ENCODE measurements around the gene CATSPER4.

The CATSPER4 gene

DNA sequence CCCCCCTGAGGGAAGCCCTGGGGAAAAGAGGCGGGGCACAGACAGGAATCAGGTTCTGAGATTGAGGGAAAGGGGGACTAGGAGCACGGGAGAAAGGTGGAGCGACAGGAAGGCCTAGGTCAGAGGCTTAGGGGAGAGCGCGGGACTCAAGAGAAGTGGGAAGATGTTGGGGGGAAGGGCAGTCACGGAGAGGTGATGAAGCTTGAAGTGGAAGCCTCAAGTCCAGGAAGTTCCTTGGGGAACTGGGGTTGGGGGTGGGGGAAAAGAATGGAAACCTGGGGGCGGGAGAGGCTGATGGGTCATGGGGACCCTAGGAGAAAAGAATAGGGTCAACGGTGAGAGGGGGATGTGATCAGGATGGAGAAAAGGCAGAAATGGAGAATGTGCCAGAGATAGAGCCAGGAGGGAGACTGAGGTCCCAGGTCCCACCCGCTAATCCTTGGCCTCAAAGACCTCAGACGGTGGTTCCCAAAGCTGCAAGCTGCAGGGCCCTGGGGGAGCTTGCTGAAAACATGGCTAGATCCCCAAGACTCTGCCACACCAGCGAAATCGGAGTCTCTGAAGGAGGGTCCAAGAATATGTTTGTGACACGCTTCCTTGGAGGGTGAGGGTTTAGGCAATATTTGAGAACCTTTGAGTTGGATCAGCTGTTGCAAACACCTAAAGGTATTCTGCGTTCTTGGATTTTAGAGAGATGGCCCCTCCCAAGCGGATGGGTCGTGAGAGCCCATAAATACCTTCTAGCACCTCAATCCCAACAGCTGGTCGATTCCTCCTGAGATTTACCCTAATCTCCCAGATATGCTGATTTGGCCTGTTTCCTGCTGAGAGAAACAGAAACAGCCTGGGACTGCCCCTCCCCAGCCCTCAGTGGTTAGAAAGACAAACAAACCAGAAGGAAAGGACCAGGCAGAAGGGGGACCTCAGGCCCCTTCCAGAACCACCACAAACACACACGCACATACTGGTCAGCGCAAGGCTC, 25.2 kb upstream of the CATSPER4 start:
- no peak for DNase-seq

DNA sequence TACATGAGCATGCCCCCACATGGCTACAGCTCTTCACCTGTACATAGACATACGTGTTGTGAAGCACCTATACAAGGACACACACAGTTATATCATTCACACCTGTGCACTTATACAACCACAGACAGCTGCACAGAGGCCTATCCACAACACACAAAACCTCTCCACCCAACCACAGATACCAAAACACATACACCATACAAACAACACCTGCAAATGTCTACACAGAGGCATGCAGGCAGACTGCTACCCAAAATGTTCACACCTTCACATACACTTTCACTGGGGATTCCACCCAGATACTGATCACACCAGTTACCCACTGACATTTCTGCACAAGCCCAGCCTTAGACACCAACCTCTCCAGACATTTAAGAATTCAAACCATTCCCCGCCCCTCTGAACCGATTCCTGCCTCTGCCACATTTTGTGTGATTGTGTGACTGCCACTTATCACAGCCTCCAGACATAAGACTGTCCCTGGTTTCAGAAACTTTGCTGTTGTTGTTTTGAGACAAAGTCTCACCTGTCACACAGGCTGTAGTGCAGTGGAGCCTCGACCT, 23.6 kb upstream of the CATSPER4 start:
- DNase-seq = no peak

DNA sequence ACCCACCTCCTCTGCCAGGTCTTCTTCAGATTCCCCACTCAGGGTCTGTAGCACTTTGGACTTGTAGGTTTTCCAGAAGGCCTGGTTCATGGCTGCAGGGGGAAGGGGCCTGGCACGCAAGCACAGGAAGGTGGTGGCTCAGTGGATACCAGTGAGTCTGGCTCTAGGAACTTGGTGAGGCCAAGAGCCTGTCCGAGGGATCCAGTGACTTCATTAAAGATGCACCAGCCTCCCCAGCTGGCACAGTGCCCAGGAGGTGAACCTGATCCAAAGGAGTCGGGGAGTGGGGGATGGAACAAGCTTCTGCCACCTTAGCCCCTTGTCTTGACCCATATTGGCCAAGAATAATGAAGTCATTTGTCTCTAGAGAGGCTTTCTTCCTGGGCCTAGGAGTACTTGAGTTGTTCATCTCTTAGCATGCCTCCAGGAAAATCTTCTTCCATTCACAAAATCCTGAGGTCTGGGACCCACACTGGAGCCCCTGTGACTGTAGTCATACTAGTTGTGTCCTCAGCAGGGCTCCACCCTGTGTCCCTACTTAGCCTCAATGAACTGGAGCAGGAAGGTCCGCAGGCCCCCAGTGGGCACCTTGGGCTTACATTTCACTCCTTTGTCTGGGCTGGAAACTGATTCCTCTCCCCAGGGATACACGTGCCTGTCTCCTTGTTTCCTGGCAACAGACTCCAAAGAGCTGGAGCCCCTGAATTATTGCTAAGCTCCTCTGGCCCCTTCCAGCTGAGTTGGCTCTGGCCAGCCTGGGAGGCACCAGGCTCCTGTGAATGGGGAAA, 21.8 kb upstream of the CATSPER4 start, which contains the start of gene C1orf232:
C1orf232 (minus strand) TSS at position 554 of the 788 bp plus-strand sequence; CDS start at position 90, 464 bp downstream.
- no peak for DNase-seq

DNA sequence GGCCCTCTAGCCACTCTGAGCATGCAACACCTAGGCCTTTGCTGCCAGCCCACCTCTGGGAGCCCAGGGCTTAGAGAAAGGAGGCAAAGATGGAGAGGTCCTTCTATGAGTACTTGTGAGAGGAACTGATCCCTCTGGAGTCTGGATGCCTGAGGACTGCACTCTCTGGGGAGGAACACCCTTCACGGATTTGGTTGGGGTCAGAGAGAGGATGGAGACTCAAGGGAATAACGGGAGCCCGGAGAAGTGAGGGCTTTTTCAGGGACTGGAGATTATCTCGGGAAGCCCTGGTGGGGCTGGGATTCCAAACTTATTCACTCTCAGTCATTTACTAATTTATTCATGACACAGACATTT, 21.2 kb upstream of the CATSPER4 start:
- no peak for DNase-seq

DNA sequence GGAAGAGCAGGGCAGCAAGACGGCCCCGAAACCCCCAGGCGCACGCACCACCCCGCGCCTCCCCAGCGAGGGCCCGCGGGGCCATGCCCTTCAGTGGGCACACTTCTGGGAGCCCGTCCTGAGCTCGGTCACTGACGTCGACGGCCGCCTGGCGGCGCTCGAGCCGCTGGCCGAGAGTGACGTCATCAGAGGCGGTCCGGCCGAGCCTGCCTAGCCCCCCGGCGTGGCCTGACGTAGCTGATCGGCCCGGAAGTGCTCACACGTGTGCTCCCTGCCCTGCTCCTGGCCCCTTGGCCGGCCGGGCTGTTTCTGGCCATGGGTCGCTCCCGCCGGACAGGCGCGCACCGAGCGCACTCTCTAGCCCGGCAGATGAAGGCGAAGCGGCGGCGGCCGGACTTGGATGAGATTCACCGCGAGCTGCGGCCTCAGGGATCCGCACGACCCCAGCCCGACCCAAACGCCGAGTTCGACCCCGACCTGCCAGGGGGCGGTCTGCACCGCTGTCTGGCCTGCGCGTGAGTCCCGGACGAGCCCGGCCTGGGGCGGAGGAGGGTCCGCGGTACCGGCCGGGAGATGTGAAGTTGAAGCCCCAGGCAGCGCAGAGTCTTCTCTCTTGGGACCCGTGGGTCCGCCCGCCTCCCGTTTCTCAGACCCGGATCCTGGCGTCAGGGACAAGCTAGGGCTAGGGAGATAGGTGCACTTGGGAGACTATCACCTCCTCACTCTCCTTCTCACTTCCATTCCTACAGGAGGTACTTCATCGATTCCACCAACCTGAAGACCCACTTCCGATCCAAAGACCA, 20.5 kb upstream of the CATSPER4 start, which contains the start of gene ZNF593:
ZNF593 (plus strand) TSS at position 240 of the 803 bp plus-strand sequence; CDS start at position 316, 76 bp downstream.
- DNase-seq = peak; percentile 67

DNA sequence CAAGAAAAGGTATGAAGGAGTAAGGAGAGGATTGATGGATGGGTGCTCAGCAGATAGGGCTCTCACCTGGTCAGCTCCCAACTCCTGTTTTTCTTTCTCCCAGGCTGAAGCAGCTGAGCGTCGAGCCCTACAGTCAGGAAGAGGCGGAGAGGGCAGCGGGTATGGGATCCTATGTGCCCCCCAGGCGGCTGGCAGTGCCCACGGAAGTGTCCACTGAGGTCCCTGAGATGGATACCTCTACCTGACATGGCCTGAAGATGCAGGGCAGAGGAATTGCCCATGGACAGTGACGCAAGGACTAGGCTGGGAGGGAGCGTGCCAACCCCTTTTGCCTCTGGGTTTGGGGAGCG, 20.0 kb upstream of the CATSPER4 start:
- no peak for DNase-seq

DNA sequence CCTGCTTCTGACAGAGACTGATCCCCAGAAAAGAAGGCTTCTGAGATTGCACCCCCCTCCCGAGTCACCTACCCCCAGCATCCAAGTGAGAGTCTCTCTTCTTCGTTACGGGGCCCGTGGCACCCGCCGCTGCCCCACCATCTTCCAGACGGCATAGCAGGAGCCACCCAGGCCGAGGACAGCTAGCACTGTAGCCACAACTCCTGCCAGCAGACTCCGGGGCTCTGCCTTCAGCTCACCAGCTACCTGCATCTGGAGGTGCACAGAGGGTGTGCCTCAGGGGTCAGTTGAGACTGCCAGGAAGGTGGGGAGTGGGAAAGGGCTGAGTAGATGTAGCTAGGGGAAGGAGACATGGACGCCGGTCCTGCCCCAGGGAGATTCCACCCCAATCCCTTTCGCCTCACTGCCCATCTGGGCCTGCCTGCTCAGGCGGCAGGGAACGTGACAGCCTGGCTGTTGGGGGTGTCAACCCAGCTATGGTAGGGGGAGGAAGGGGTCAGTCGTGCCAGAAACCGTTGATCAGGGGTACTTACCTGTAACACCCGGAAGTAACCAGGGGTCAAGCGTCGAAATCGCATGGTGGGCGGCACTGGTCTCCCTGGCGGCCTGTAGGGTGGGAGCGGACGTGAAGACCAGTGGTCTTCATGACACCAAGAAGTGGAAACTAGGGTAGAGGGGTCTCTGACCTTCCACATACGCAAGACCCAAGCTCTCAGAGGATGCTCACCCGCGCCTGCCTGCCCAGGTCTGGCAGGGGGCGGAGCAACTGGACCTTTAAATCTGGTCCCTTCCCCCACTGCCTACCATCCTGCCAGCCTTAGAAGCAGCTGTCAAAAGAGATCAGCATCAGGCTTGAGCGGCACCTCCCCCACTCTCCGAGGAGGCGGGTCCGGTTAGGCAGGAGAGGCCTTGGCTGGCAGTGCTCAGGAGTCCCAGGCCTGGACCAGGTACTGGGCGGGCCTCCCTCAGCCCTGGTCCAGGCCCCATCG, 19.0 kb upstream of the CATSPER4 start, which contains the start of gene ZNF593OS:
ZNF593OS (minus strand) TSS at position 749 of the 989 bp plus-strand sequence; CDS start at position 578, 171 bp downstream.
- DNase-seq = no peak

DNA sequence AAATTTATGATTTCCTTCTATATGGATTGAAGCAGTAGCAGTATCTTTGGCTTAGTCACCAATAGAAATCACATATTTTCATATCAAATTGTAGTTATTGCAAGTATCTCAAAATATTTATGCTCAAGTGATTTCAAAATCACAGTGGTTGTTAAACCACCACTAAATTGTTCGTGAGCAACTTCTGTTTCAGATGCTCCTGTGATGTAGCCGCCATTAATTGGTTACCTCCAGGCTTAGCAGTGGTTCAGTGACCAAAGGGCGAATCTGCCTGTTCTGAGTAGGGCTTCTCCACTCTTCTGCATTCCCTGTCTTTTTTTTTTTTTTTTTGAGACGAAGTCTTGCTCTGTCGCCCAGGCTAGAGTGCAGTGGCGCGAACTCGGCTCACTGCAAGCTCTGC, 15.1 kb upstream of the CATSPER4 start:
- DNase-seq = no peak

DNA sequence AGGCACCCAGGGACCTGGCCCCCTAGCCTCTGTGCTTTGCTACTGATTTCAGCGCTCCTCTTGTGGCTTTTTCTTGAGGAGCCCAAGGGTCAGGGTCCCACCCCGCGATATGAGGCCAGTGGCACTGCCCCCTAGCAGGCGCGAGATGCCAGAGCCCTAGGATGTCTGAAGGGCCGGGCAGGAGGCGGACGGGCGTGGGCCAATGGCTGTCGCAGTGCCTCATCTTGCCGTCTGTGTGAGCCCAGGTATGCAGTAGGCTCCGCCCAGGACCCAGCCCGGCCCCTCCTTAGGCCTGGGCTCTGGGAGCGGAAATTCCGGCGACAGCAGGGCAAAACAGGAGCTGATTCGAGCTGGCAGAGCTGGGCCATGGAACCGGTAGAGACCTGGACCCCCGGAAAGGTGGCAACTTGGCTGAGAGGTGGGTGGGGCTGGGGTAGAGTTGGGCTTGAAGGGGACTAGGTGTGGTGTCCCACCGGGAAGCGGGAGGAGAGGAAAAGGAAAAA, 13.2 kb upstream of the CATSPER4 start, which contains the start of gene CNKSR1:
CNKSR1 (plus strand) TSS at position 310 of the 503 bp plus-strand sequence; CDS start at position 367, 57 bp downstream.
- no peak for DNase-seq

DNA sequence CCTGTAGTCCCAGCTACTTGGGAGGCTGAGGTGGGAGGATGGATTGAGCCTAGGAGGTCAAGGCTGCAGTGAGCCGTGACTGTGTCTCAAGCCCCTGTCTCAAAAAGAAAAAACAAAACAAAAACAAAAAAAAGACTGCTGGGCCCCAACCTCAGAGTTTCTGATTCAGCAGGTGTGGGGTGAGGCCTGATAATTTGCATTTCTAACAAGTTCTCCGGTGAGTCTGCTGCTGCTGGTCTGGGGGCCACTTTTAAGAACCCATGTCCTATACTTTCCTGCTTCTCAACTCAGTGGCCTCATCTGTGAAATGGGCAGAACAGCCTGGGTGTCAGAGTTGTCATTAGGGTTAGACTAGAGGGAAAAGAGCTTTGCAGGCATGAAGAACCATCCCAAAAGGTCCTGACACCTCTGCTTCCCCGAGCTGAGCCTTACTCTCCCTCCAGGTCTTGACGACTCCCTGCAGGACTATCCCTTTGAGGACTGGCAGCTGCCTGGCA, 10.3 kb upstream of the CATSPER4 start:
- no peak for DNase-seq

DNA sequence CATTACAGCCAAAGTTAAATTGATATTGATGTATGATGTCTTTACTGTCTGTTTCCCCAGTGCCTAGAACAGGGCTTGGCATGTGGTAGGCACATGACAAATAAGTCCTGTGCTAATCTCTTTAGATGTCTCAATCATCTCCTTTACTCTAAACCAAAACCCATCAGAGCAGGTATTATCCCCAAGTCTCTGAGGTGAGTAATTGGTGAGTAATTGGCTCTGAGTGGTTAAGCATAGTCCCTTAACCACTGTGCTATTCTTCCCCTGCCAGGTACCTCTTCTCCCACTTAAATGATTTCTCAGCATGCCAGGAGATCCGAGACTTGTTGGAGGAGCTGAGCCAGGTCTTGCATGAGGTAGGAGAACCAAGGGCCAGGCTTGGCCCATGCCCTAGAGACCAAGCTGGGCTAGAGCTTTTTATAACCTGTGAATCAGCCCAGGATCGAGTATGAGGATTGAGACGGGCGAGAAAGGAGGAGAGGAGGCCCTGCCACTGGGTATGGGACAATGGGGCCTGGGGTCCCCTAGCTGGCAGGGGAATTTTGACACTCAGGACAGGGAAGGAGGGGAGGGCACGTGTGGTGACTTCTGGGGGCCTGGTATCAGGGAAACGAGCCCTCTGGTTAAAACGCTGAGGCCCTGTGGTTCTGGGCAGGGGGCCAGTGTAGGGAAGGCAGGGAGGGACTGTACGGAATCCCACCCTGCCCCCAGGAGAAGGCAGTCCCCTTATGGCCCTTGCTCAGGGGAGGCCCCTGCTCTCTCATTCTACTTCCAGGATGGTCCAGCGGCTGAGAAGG, 8.6 kb upstream of the CATSPER4 start:
- DNase-seq = no peak

DNA sequence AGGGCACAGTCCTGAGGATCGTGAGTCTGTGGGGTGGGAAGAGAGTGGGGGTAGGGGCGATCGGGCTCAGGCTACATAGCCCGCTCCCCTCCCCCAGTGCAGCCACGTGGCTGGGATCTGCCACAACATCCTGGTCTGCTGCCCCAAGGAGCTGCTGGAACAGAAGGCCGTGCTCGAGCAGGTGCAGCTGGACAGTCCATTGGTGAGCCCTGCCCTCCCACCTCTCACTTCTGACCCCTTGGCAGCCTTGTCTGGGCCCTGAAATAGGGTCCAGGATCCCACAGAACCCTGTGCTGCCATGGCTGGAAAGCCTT, 8.1 kb upstream of the CATSPER4 start:
- DNase-seq = no peak

DNA sequence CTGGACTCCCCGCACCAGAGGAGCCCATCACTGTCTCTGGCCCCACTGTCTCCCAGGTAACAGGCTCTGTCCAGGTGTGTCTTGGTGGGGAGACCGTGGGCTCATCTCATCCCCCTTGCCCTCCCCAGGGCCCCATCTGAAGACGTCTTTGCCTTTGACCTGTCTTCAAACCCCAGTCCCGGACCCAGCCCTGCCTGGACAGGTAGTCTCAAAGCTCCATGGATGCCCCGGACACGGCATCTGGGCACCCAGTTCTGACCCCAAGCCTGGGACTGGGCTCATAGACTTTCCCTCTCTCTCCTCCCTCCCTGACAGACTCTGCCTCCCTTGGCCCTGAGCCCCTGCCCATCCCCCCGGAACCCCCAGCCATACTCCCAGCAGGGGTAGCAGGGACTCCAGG, 6.3 kb upstream of the CATSPER4 start:
- DNase-seq = no peak

DNA sequence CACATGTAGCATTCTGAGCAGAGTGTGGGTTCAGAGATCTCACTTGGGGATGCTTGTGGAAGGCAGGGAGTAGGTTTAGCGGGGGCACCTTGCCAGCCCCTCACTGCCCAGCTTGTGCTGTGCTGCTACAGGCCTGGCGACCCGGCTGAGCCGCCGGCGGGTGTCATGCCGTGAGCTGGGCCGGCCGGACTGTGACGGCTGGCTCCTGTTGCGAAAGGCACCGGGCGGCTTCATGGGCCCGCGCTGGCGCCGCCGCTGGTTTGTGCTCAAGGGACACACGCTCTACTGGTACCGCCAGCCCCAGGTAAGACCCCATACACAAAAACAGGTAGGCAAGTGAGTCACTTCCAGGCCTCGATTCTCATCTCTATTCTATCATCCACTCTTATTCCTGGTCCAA, 5.5 kb upstream of the CATSPER4 start:
- DNase-seq = no peak

DNA sequence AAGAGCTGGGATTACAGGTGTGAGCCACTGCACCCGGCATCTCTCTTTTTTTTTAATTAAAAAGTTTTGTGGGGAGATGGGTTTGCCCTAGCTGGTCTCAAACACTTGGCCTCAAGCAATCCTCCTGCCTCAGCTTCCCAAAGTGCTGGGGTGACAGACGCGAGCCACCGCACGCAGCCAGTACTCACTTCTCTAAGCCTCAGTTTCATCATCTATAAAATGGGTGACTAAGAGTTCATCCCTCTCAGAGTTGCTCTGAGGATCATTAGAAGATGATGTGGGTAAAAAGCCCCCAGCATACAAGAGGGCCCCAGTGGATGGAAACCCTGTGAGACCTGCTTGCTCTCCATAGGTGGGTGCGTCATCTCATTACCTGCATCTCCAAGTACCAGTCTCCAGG, 2.5 kb upstream of the CATSPER4 start:
- no peak for DNase-seq

DNA sequence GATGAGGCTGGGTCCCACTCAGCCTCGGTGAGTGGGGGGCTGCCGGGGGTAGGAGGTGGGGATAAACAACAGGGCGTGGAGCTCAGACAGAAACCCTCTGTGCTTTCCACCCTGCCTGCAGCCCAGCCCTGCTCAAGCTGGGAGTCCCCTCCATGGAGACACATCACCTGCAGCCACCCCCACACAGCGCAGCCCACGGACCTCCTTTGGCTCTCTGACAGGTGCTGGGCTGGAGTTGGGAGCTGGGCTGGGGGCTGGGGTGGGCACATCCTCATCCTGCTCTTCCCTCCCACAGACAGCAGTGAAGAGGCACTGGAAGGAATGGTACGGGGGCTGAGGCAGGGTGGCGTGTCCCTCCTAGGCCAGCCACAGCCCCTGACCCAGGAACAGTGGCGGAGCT, 1.9 kb upstream of the CATSPER4 start:
- no peak for DNase-seq

DNA sequence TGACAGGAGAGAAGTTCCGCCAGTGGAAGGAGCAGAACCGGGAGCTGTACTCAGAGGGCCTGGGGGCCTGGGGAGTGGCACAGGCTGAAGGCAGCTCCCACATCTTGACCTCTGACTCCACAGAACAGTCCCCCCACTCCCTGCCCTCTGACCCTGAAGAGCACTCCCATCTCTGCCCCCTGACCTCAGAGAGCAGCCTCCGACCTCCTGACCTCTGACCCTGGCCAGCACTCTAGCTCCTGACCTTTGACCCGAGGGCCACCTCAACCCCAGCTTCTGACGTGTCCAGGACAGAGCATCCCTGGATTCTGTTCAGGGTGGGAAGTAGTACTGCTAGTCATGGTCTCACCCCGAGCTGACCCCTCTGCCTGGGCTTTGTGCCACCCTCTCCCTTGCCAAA, 1.1 kb upstream of the CATSPER4 start:
- no peak for DNase-seq

DNA sequence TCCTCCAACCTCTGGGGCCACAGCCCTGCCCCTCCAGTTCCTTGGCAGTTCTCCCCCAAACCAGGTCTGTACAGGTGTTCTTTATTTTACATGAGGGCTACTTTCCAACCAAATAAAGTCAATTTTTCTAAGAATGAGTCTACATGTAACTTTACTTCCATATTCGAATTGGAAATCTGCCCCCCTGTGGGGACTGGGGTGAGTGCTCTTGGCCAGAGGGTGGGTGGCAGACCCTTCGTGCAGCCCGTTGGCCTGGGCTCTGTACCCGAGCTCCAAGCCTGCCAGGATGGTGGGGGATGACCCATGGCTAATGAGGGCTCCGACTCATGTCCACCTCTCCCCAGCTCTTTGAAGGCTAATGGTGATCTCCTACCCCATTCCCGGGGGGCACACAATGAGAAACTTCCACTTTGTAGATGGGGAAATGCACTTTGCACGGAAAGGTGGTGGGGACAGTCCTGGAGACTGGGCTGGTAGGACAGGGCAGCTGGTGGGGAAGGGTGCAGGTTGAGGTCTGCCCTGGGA, 589 bp upstream of the CATSPER4 start:
- no peak for DNase-seq

DNA sequence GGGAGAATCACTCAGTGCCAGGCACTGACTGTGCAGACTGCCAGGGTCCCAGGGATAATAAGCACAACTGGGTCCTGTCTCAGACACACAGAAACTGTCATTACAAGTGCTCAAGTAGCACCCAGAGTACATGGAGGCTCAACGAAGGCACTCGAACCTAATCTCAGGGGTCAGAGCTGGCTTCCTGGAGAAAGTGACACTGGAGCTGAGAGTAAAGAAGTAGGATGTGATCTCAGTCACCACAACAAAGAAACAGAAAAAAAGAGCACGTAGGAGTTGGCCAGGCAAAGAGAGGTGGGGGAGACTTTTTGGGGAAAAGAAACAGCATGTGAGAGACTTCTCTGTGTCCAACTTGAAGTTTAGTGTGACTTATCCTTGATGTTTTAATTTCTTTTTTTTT, 1.3 kb downstream of the CATSPER4 start:
- no peak for DNase-seq

DNA sequence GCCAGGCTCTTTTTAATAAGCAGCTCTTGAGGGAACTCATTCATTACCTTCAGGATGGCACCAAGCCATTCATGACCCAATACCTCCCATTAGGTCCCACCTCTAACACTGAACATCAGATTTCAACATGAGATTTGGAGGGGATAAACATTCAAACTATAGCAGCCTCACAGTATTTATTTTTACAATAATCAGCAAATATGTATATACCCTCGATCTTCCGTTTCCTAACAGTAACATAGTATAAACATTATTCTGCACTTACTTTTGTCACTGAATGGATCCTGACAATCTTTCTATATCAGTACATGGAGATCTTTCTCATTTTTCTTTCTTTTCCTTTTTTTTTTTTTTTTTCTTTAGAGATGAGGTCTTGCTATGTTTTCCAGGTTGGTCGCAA, 5.4 kb downstream of the CATSPER4 start:
- no peak for DNase-seq

Data from SHP77 treated with DMSO at 0.1 percent for 48 hours (cell line).